Progenitor cell of endocrine pancreas (in vitro differentiated cells): ENCODE results near the gene CACNA2D4. TPM values are rescaled to one million over a fixed set of nuclear protein-coding genes. Genes with fewer than 3 reads are reported as not detected.

Experiments
- DNase-seq: peaks from one replicate; pipeline ENCODE4 v3.0.0; 2021; ENCODE audit warnings: low spot score; ENCODE audit not compliant: unreplicated experiment
- H3K27ac Mint-ChIP-seq: 2 replicates; pipeline ENCODE4 v1.8.0; 2021; ENCODE audit warnings: mild to moderate bottlenecking, moderate library complexity, mixed read lengths
- H3K27me3 Mint-ChIP-seq: 2 replicates; pipeline ENCODE4 v1.8.0; 2021; ENCODE audit warnings: mixed read lengths
- H3K36me3 Mint-ChIP-seq: 2 replicates; pipeline ENCODE4 v1.8.0; 2022; ENCODE audit warnings: mixed read lengths; ENCODE audit not compliant: insufficient read depth
- H3K4me1 Mint-ChIP-seq: 2 replicates; pipeline ENCODE4 v1.8.0; 2021; ENCODE audit warnings: low read depth, mixed read lengths
- H3K4me3 Mint-ChIP-seq: 2 replicates; pipeline ENCODE4 v1.8.0; 2021; ENCODE audit warnings: low read depth, mild to moderate bottlenecking, moderate library complexity, mixed read lengths
- H3K9me3 Mint-ChIP-seq: 2 replicates; pipeline ENCODE4 v1.8.0; 2021; ENCODE audit warnings: low read depth, mixed read lengths
- total RNA-seq: library from RNA; stranded (reverse); gene quantifications from 2 replicates; pipeline ENCODE4 v1.2.1, GENCODE V29; 2021
- TF ChIP-seq, protein P1 (sequence below): fragments of 200-600 bp; sonication (generic); IDR thresholded peaks from one replicate; pipeline ENCODE4 v1.5.0; 2021; ENCODE audit warnings: antibody characterized with exemption, mild to moderate bottlenecking; ENCODE audit not compliant: unreplicated experiment

Gene CACNA2D4
- total RNA-seq, 1 donor from 2014 or later, result 0.34 TPM

DNA sequence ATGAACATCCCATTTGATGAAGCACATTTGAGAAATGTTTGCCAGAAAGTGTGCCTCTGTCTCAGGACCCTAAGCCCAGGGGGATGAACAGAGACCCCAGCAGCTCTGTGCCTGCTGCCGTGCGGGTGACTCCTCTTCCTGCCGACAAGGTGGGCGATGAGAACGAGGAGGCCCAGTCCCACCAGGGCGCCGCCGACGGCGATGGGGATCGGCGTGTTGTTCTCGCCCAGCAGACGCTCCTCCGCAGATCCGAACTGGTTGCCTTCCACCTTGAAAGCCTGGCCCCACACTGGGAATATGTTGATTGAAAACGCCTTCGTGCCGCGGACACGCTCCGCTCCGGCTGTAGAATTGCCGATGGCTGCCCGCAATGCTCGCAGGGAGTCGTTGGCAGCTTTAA lies 54.0 kb downstream of the CACNA2D4 start:
- H3K4me1 Mint-ChIP-seq, result no peaks in the 10 kb centered on the region
- TF ChIP-seq, protein P1, sequence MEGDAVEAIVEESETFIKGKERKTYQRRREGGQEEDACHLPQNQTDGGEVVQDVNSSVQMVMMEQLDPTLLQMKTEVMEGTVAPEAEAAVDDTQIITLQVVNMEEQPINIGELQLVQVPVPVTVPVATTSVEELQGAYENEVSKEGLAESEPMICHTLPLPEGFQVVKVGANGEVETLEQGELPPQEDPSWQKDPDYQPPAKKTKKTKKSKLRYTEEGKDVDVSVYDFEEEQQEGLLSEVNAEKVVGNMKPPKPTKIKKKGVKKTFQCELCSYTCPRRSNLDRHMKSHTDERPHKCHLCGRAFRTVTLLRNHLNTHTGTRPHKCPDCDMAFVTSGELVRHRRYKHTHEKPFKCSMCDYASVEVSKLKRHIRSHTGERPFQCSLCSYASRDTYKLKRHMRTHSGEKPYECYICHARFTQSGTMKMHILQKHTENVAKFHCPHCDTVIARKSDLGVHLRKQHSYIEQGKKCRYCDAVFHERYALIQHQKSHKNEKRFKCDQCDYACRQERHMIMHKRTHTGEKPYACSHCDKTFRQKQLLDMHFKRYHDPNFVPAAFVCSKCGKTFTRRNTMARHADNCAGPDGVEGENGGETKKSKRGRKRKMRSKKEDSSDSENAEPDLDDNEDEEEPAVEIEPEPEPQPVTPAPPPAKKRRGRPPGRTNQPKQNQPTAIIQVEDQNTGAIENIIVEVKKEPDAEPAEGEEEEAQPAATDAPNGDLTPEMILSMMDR, result no peak
- peaks cover 3% of the 10 kb centered on the region for H3K27me3 Mint-ChIP-seq
- peaks cover 11% of the 10 kb centered on the region for H3K9me3 Mint-ChIP-seq
- no peak overlapping the region for H3K4me3 Mint-ChIP-seq
- no peak for DNase-seq
- peaks cover under 1% of the 10 kb centered on the region for H3K36me3 Mint-ChIP-seq
- H3K27ac Mint-ChIP-seq, result no peak overlapping the region

GRCh38 chr12:1863823-1864222 lies 54.6 kb downstream of the CACNA2D4 start:
- Mint-ChIP-seq H3K27ac (no peak overlapping the region), H3K27me3 (peaks cover 3% of the 10 kb centered on the region), H3K4me3 (no peak overlapping the region), H3K9me3 (peaks cover 9% of the 10 kb centered on the region), H3K4me1 (no peaks in the 10 kb centered on the region), H3K36me3 (no peaks in the 10 kb centered on the region)
- no peak for DNase-seq
- TF ChIP-seq, protein P1, result no peak

GRCh38 chr12:1862973-1863372 lies 55.5 kb downstream of the CACNA2D4 start:
- H3K4me3 Mint-ChIP-seq, result no peak overlapping the region
- no peak overlapping the region for H3K27ac Mint-ChIP-seq
- peaks cover 9% of the 10 kb centered on the region for H3K9me3 Mint-ChIP-seq
- no peaks in the 10 kb centered on the region for H3K4me1 Mint-ChIP-seq
- no peaks in the 10 kb centered on the region for H3K36me3 Mint-ChIP-seq
- peaks cover 3% of the 10 kb centered on the region for H3K27me3 Mint-ChIP-seq
- TF ChIP-seq, protein P1, result no peak
- no peak for DNase-seq

GRCh38 chr12:1859643-1860042 lies 58.8 kb downstream of the CACNA2D4 start:
- H3K9me3 Mint-ChIP-seq, result no peaks in the 10 kb centered on the region
- no peak overlapping the region for H3K4me3 Mint-ChIP-seq
- TF ChIP-seq, protein P1, result no peak
- H3K36me3 Mint-ChIP-seq, result no peaks in the 10 kb centered on the region
- DNase-seq, result no peak
- peaks cover 8% of the 10 kb centered on the region for H3K27me3 Mint-ChIP-seq
- H3K4me1 Mint-ChIP-seq, result no peaks in the 10 kb centered on the region
- no peak overlapping the region for H3K27ac Mint-ChIP-seq

DNA sequence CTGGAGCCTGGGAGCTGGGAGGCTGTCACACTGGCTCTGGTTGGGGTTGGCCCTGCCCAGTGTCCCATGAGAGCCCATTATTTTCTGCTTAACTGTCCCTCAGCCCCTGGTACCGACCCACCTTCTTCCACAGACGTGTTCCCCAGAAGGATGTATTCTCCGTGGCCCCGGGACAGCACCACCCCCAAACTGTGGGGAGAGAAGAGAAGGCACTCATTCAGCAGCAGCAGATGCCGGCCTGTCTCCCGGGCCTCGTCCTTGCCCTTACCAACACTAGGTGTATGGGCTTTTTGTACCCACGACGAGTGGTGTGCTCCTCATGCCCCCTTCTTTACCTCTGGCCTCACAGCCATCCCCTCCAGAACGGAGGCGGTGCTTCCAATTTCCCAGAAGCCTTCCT lies 60.0 kb downstream of the CACNA2D4 start:
- TF ChIP-seq, protein P1, result no peak
- Mint-ChIP-seq H3K4me3 (no peak overlapping the region), H3K9me3 (no peaks in the 10 kb centered on the region), H3K27ac (no peak overlapping the region), H3K4me1 (no peaks in the 10 kb centered on the region), H3K36me3 (no peaks in the 10 kb centered on the region), H3K27me3 (peaks cover 8% of the 10 kb centered on the region)
- DNase-seq, result no peak
